ENCODE results near the gene WFS1.

DNA sequence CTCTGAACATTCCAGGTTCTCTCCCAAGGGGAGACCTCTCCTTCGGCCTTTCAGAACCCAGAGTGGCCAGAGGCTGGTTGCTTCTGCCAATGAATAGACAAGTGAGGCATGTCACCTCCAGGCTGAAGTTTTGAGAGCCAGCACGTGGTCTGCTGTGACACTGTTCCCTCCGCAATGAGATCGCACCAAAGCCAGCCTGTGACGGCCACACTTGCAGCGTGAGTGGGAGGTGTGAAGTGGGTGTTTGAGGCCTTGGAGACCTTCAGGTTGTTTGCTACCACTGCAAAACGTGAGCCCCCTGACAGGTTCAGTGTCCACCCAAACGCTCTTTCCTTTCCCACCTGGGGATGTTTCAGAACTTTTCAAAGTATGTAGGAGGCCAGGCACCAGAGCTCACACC is 81.0 kb downstream of the WFS1 start:
- TF ChIP-seq CTCF (IDR thresholded peaks at IDR 0.05), result no peak
- TF ChIP-seq POLR2A (IDR thresholded peaks at IDR 0.05), result no peak

Measured in right lobe of liver (tissue), 4 donors.